ENCODE results near the gene MRI1. TPM values are rescaled to one million over a fixed set of nuclear protein-coding genes. Genes with fewer than 3 reads are reported as not detected.

Gene MRI1
- total and polyA plus RNA-seq, 2 donors (not counting 1 experiment from before 2014, with no cell fraction given), result 75.5 to 118 TPM

- peaks cover 0 to 20% of the 10 kb centered on the region in 2 experiments for H3K36me3 ChIP-seq (replicated peaks in 1 of 2; ENCODE audit: control extremely low read depth in 1 of 2, control insufficient read depth in 1 of 2, extremely low read depth in 1 of 2, insufficient read depth in 2 of 2, low read length in 1 of 2)
- over 99% methylated on average over 19 of the region's 19 CpGs for WGBS (ENCODE audit: insufficient coverage)
- no peaks in the 10 kb centered on the region for H3K27me3 Mint-ChIP-seq
- H3K27ac ChIP-seq (ENCODE audit: low read length in 2 of 2), result no peak overlapping the region
- H3K4me1 Mint-ChIP-seq, result peaks cover 14% of the 10 kb centered on the region
- POLR2A ChIA-PET, result no interaction called here
- no peaks in the 10 kb centered on the region for H3K9me3 Mint-ChIP-seq (ENCODE audit: insufficient read depth)
- H3K9ac ChIP-seq (ENCODE audit: low read length), result no peak overlapping the region
- H3K27me3 ChIP-seq (replicated peaks in 1 of 4; ENCODE audit: control extremely low read depth in 1 of 4, control insufficient read depth in 3 of 4, insufficient read depth in 4 of 4, low read length in 3 of 4), result peaks cover 0 to 6% (median 0%) of the 10 kb centered on the region in 4 experiments
- no peak for DNase-seq
- H3K4me3 ChIP-seq (ENCODE audit: control extremely low read depth in 1 of 5, extremely low read depth in 1 of 5, insufficient read depth in 1 of 5, low read depth in 2 of 5, low read length in 4 of 5), result no peak overlapping the region
- H3K4me2 ChIP-seq (replicated peaks; ENCODE audit: low read depth, low read length, poor library complexity, severe bottlenecking), result no peak overlapping the region
- CTCF ChIA-PET, result interaction anchor here (0.5 to 1.8 kb wide), 2 partner anchors 93 to 303 kb away, joined by 3 to 4 read pairs; no protein-coding TSS in a partner anchor
- TF ChIP-seq EZH2 (IDR thresholded peaks at IDR 0.05; ENCODE audit: borderline replicate concordance, insufficient read depth, low read depth, low read length, poor library complexity, severe bottlenecking) (no peak), CTCF (IDR thresholded peaks at IDR 0.05) (no peak)
- no peak overlapping the region for H2AFZ ChIP-seq (ENCODE audit: insufficient read depth, low read depth, low read length, poor library complexity, severe bottlenecking)
- no peak overlapping the region for H3K27ac Mint-ChIP-seq
- intact Hi-C loops (cut with micrococcal nuclease), result no loop called here
- peaks cover 9% of the 10 kb centered on the region for H3K79me2 ChIP-seq (ENCODE audit: control insufficient read depth, insufficient read depth, low read length)
- no peak overlapping the region for H3K4me3 Mint-ChIP-seq
- peaks cover 0 to 7% (median 0%) of the 10 kb centered on the region in 3 donors for H3K9me3 ChIP-seq (ENCODE audit: control extremely low read depth in 1 of 3, control insufficient read depth in 2 of 3, insufficient read depth in 1 of 3, low read length in 2 of 3)
- peaks cover 11 to 19% of the 10 kb centered on the region in 2 donors for H3K4me1 ChIP-seq (ENCODE audit: control insufficient read depth in 2 of 2, insufficient read depth in 2 of 2, low read length in 2 of 2)
- no peaks in the 10 kb centered on the region for H4K20me1 ChIP-seq (ENCODE audit: control insufficient read depth, insufficient read depth, low read length, poor library complexity, severe bottlenecking)
- no peak for ATAC-seq (ENCODE audit: low read depth)
Observed at GRCh38 chr19:13768510-13768909, 4.2 kb downstream of the MRI1 start.

GRCh38 chr19:13770013-13770635, 5.8 kb downstream of the MRI1 start:
- H4K20me1 ChIP-seq (ENCODE audit: control insufficient read depth, insufficient read depth, low read length, poor library complexity, severe bottlenecking), result no peaks in the 10 kb centered on the region
- no peak for DNase-seq
- H3K4me2 ChIP-seq (replicated peaks; ENCODE audit: low read depth, low read length, poor library complexity, severe bottlenecking), result no peak overlapping the region
- H3K27me3 Mint-ChIP-seq, result no peaks in the 10 kb centered on the region
- no peak overlapping the region for H3K9ac ChIP-seq (ENCODE audit: low read length)
- H3K27ac ChIP-seq (ENCODE audit: low read length in 2 of 2), result no peak overlapping the region
- no peaks in the 10 kb centered on the region for H3K27me3 ChIP-seq (replicated peaks in 1 of 4; ENCODE audit: control extremely low read depth in 1 of 4, control insufficient read depth in 3 of 4, insufficient read depth in 4 of 4, low read length in 3 of 4)
- peaks cover 18% of the 10 kb centered on the region for H3K4me1 Mint-ChIP-seq
- peaks cover 0 to 7% (median 0%) of the 10 kb centered on the region in 3 donors for H3K9me3 ChIP-seq (ENCODE audit: control extremely low read depth in 1 of 3, control insufficient read depth in 2 of 3, insufficient read depth in 1 of 3, low read length in 2 of 3)
- WGBS (ENCODE audit: insufficient coverage), result 94% methylated on average over 13 of the region's 16 CpGs
- H3K36me3 ChIP-seq (replicated peaks in 1 of 2; ENCODE audit: control extremely low read depth in 1 of 2, control insufficient read depth in 1 of 2, extremely low read depth in 1 of 2, insufficient read depth in 2 of 2, low read length in 1 of 2), result peaks cover 0 to 20% of the 10 kb centered on the region in 2 experiments
- ATAC-seq (ENCODE audit: low read depth), result no peak
- POLR2A ChIA-PET, result no interaction called here
- CTCF ChIA-PET, result no interaction called here
- H3K27ac Mint-ChIP-seq, result no peak overlapping the region
- TF ChIP-seq EZH2 (IDR thresholded peaks at IDR 0.05; ENCODE audit: borderline replicate concordance, insufficient read depth, low read depth, low read length, poor library complexity, severe bottlenecking) (no peak), CTCF (IDR thresholded peaks at IDR 0.05) (no peak)
- H3K79me2 ChIP-seq (ENCODE audit: control insufficient read depth, insufficient read depth, low read length), result peaks cover 19% of the 10 kb centered on the region
- H3K4me1 ChIP-seq (ENCODE audit: control insufficient read depth in 2 of 2, insufficient read depth in 2 of 2, low read length in 2 of 2), result peaks cover 9 to 17% of the 10 kb centered on the region in 2 donors
- no peak overlapping the region for H3K4me3 ChIP-seq (ENCODE audit: control extremely low read depth in 1 of 5, extremely low read depth in 1 of 5, insufficient read depth in 1 of 5, low read depth in 2 of 5, low read length in 4 of 5)
- no peaks in the 10 kb centered on the region for H3K9me3 Mint-ChIP-seq (ENCODE audit: insufficient read depth)
- intact Hi-C loops (cut with micrococcal nuclease), result no loop called here
- H2AFZ ChIP-seq (ENCODE audit: insufficient read depth, low read depth, low read length, poor library complexity, severe bottlenecking), result no peak overlapping the region
- no peak overlapping the region for H3K4me3 Mint-ChIP-seq

All from B cell (primary cell).